Activated T-helper 2 cell treated with anti-CD3 and anti-CD28 coated beads, Interferon-gamma antibody, Interleukin-2, Interleukin-4, amounts not matched to agents 10 μg/mL and 5 μg/mL and 100 μg/mL, durations not matched to agents 14 hours and 24 hours and 36 hours (primary cell): ENCODE measurements around the gene RACGAP1. TPM values are rescaled to one million over a fixed set of nuclear protein-coding genes. Genes with fewer than 3 reads are reported as not detected.

Source experiments
- DNase-seq: peaks from one replicate; pipeline ENCODE4 v3.0.0; 2021; ENCODE audit warnings: low spot score
- H3K27ac Mint-ChIP-seq: one replicate; pipeline ENCODE4 v1.8.0; 2021; ENCODE audit warnings: mixed read lengths
- H3K27me3 Mint-ChIP-seq: one replicate; pipeline ENCODE4 v1.8.0; 2021; ENCODE audit warnings: low read depth, mixed read lengths
- H3K36me3 Mint-ChIP-seq: one replicate; pipeline ENCODE4 v1.8.0; 2021; ENCODE audit warnings: low read depth, mixed read lengths
- H3K4me1 Mint-ChIP-seq: one replicate; pipeline ENCODE4 v1.8.0; 2021; ENCODE audit warnings: low read depth, mixed read lengths
- H3K4me3 Mint-ChIP-seq: one replicate; pipeline ENCODE4 v1.8.0; 2021; ENCODE audit warnings: low read depth, mild to moderate bottlenecking, moderate library complexity, mixed read lengths
- H3K9me3 Mint-ChIP-seq: one replicate; pipeline ENCODE4 v1.8.0; 2021; ENCODE audit warnings: mixed read lengths
- intact Hi-C: fragments of 100-400 bp; cut with micrococcal nuclease; formaldehyde crosslinking; loops from one replicate; pipeline ENCODE4 v1.15.1; 2023
- total RNA-seq: library from RNA; stranded (reverse); gene quantifications from 2 replicates; pipeline ENCODE4 v1.2.3, GENCODE V29; 2022

The RACGAP1 gene
- total RNA-seq, 1 donor from 2014 or later: 77.8 TPM

DNA sequence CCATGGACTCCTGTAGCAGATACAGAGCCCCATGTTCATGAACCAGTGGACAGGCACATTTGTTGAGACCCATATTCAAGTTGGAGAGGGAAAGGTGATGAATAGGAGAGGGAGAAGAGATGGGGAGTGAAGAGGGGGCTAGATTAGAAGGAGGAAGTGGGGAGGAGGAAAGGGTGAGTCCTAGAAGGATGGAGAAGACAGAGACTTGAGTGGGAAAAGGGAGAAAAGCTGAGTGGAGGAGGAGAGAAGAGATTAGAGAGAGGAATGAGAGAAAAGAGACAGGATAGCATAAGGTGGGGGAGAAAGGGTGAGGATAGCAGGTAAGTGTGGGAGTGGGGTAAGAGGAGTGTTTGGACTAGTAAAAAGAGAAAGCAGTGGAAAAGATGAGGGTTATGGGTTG, 27.2 kb upstream of the RACGAP1 start:
- H3K27me3 Mint-ChIP-seq: peaks cover 52% of the 10 kb centered on the region
- no peak overlapping the region for H3K4me3 Mint-ChIP-seq
- no peaks in the 10 kb centered on the region for H3K9me3 Mint-ChIP-seq
- H3K36me3 Mint-ChIP-seq: no peaks in the 10 kb centered on the region
- H3K4me1 Mint-ChIP-seq: peaks cover 17% of the 10 kb centered on the region
- intact Hi-C loops: no loop called here
- no peak overlapping the region for H3K27ac Mint-ChIP-seq
- DNase-seq: no peak

DNA sequence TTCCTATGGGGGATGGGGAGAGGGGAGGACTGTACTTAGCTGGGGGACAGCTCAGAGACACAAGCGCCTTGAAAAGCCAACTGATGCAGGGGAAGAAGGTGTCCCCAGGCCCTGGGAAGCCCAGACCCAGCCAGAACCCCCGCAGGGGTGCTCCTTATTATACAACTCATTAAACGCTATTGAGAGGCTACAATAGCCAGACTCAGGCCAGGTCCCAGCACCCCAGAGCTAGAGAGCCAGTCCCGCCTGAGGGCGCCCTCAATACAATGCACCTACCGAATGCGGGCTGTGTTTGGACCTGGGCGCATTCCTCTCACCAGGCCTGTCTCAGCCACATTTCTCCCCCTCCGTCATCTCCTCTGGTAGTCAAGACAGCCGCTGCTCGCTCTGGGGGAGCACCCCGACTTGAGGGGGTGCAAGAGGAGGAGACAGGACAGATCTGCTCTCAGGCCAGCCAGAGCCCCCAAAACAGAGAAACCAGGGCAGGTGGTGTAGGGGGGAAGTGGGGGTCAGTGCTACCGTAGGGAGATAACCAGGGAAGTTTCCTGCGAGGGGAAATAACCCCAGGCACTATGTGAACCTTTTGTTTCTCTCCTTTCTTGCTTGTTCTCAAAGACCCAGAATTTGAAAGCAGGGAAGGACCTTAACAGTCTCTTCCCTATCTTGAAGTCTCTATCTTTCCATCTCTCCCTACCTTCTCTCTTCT, 26.0 kb upstream of the RACGAP1 start:
- intact Hi-C loops: no loop called here
- H3K9me3 Mint-ChIP-seq: no peaks in the 10 kb centered on the region

DNA sequence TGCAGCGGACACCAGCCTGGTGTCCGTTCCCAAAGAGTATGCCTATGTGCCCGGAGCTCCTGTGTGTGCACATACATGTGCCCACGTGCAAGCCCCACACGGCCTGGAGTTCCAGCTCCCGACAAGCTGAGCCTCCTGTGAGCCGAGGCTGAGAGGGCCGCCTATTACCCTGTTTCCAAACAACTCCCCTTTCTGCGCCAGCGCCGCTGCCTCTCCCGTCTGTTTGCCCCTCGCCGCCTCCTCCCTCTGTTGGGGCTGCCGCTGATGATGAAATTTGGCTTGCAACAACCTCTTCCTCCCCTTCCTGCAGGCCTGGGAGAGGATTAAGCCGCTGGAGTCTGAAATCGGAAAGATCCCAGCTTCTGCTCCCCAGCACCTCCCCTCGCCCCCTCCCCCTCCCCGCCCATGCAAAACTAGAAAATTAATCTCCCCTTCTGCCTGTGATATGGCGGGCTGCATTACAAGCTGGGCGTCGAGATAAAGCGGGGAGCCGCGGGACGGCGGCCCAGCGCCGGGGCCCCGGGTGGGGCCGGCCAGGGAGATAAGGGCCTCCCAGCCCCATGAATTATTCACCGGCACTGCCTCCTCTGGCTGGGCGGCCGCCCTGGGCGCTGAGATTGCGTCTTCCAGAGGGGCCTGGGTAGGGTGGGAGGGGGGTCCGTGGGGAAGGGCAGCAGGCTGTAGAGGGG, 25.3 kb upstream of the RACGAP1 start:
- Mint-ChIP-seq H3K4me3 (no peak overlapping the region), H3K4me1 (peaks cover 2% of the 10 kb centered on the region), H3K27ac (no peak overlapping the region), H3K9me3 (no peaks in the 10 kb centered on the region), H3K36me3 (no peaks in the 10 kb centered on the region), H3K27me3 (peaks cover 38% of the 10 kb centered on the region)
- intact Hi-C loops: no loop called here
- DNase-seq: no peak

More for the DNA sequence above, 26.0 kb upstream of the RACGAP1 start:
- Mint-ChIP-seq H3K27me3 (peaks cover 42% of the 10 kb centered on the region), H3K27ac (no peak overlapping the region), H3K36me3 (no peaks in the 10 kb centered on the region), H3K4me1 (peaks cover 9% of the 10 kb centered on the region), H3K4me3 (no peak overlapping the region)
- no peak for DNase-seq

DNA sequence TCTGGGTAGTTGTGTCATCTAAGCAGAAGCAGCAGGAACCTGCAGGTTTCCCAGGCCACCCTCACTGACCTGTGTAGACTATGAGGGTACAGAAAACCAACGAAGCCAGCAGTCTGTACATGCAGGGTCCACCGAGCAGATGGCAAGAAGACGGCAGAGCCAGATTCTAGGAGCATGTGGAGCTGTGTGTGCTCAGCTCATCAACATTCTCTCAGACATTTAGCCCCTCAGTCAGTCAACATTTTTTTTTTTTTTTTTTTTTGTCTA, 24.8 kb upstream of the RACGAP1 start:
- H3K9me3 Mint-ChIP-seq: no peaks in the 10 kb centered on the region
- H3K27ac Mint-ChIP-seq: no peak overlapping the region
- H3K4me3 Mint-ChIP-seq: no peak overlapping the region
- peaks cover 1% of the 10 kb centered on the region for H3K4me1 Mint-ChIP-seq
- peaks cover 38% of the 10 kb centered on the region for H3K27me3 Mint-ChIP-seq
- no peaks in the 10 kb centered on the region for H3K36me3 Mint-ChIP-seq
- DNase-seq: no peak
- intact Hi-C loops: no loop called here

DNA sequence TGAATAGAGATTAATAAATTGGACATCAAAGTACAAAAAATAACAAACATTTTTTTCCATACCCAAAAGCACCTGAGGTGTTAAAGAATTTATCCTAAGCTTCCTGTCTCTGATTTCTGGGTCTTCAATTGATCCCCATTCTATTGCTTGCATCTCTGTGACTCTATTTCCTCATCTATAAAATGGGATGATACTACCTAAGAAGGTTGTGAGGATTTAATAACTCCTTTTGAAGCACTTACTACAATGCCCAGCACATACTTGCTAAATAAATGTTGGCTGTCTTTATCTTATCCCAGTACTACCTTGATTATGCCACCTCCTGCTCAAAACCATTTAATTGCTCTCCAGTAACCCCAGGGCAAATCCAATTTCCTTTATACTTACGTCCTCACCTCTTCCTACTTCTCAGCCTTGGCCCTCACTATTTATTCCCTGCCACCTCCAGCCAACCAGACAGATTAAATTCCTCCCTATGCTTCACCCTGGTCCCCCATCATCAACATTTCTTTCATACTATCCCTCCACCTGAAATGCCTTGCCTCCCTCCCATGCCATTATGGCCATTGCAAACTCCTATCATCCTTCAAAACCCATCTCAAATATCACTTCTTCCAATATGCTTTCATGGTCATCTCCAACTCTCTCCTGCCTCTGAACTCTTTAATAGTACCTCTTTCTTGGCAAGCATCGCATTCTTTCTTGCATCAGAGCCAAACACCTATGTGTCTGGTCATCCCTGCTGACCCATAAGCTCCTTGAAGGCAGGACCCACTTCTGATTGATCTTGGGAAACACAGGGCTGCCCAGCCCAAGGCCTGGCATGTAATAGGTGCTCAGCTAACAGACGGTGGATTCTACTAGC, 24.2 kb upstream of the RACGAP1 start:
- intact Hi-C loops: no loop called here
- Mint-ChIP-seq H3K27me3 (peaks cover 38% of the 10 kb centered on the region), H3K4me1 (peaks cover 4% of the 10 kb centered on the region), H3K36me3 (no peaks in the 10 kb centered on the region), H3K4me3 (no peak overlapping the region), H3K27ac (no peak overlapping the region), H3K9me3 (no peaks in the 10 kb centered on the region)
- no peak for DNase-seq

DNA sequence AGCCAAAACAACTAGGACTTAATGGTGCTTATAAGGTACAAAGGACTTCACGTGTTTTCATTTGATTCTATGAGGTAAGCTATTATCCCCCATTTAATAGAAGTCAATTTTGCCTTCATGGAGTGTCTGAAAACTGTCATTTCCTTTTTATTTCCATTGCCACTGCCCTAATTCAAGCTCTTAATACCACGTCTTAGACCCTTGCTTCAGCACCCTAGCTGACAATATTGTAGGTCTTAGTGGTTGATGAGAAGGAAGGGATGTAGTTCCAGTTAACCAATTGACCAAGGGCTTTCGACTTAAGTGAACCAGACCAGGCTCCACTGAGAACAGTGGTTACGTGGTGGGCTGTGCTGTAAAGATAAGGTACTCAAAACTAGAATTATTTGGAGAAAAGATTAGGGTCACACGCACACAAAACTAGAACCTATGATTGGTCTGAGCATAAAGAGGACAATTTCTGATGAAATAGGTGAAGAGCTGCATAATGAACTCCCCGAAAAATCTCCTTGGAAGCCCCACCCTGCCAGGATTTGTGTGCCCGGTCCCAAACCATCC, 22.5 kb upstream of the RACGAP1 start:
- intact Hi-C loops: no loop called here
- Mint-ChIP-seq H3K9me3 (no peaks in the 10 kb centered on the region), H3K36me3 (no peaks in the 10 kb centered on the region), H3K4me1 (peaks cover 18% of the 10 kb centered on the region), H3K27ac (no peak overlapping the region), H3K27me3 (peaks cover 33% of the 10 kb centered on the region), H3K4me3 (no peak overlapping the region)
- no peak for DNase-seq

DNA sequence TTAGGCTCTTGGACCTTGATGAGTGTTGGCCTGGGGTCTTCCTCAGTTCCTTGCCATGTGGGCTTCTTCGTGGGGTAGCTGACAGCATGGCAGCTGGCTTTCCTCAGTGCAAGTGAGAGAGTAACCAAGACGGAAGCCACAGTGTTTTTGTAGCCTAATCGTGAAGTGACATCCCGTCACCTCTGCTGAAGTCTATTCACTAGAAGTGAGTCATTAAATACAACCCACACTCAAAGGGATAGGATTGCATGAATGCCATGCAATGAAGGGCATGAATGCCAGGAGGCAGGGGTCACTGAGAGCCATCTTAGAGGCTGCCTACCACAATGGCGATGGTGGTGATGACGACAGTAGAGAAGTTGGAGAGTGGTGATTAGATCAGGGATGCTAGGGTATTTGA, 18.6 kb upstream of the RACGAP1 start:
- Mint-ChIP-seq H3K9me3 (no peaks in the 10 kb centered on the region), H3K36me3 (no peaks in the 10 kb centered on the region), H3K27ac (peak overlapping the region; percentile 79), H3K4me1 (peaks cover 36% of the 10 kb centered on the region), H3K27me3 (peaks cover 2% of the 10 kb centered on the region), H3K4me3 (no peak overlapping the region)
- intact Hi-C loops: loop anchor here (1.0 kb wide), 1 partner anchor 19 kb away; the partner anchor contains the start of gene RACGAP1
- no peak for DNase-seq

DNA sequence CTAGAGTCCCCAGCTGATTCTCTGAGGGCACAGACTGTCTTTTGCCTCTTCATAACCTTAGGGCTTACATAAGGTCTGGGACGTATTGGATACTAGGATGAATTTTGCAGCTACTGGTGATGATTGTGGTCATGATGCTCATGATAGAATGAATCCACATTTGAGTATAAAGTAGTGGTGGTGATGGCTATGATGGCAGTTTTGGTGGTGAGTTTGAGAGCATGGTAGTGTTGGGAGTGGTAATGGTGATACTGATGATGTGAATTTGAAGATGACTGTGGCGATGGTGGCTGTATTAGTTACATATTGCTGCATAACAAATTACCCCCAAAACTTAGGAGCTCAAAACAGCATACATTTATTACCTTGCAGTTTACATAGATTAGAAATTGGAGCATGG, 18.0 kb upstream of the RACGAP1 start:
- intact Hi-C loops: loop anchor here (1.0 kb wide), 1 partner anchor 18 kb away; the partner anchor contains the start of gene RACGAP1
- Mint-ChIP-seq H3K4me3 (no peak overlapping the region), H3K4me1 (peaks cover 36% of the 10 kb centered on the region), H3K27me3 (no peaks in the 10 kb centered on the region), H3K27ac (peak overlapping the region; percentile 79), H3K9me3 (no peaks in the 10 kb centered on the region), H3K36me3 (no peaks in the 10 kb centered on the region)
- DNase-seq: no peak

DNA sequence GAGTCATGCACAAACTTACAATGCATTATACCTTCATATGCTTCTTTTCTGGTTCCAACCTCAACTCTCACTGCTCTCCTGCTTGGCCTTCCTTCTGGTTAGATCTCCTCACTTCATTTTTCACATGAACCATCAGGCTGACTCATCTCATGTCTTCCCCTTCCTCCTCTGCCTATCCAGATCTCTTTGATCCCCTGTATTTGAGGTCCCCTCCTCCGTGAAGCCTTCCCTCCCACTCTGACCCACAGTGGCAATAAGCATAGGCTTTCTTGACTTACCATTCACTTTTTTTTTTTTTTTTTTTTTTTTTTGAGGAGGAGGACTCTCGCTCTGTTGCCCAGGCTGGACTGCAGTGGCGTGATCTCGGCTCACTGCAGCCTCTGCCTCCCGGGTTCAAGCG, 17.4 kb upstream of the RACGAP1 start:
- H3K27me3 Mint-ChIP-seq: no peaks in the 10 kb centered on the region

DNA sequence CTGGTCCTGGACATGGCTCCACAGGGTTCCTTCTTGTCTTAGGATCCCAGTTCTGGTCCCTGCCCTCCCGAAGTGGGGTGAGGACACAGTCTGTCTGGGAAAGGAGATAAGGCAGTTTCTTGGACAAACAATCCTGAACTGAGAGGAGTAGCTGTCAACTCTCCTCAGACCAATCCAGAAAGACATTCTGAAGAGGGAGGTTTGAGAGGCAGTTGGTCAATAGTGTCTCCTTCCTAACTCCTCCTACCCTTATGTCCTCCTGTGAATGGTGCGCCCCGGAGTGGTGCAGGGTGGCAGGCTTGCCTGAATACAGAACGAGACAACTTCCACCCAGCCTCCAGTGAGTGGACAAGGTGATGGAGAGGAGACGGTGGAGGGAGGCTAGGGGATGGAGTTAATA, 16.7 kb upstream of the RACGAP1 start:
- Mint-ChIP-seq H3K27me3 (no peaks in the 10 kb centered on the region), H3K4me1 (peaks cover 36% of the 10 kb centered on the region), H3K36me3 (no peaks in the 10 kb centered on the region), H3K9me3 (no peaks in the 10 kb centered on the region), H3K27ac (peak overlapping the region; percentile 53), H3K4me3 (no peak overlapping the region)
- DNase-seq: no peak
- intact Hi-C loops: no loop called here

More for the DNA sequence above, 17.4 kb upstream of the RACGAP1 start:
- Mint-ChIP-seq H3K27ac (peak overlapping the region; percentile 26), H3K4me3 (no peak overlapping the region), H3K36me3 (no peaks in the 10 kb centered on the region), H3K9me3 (no peaks in the 10 kb centered on the region), H3K4me1 (peaks cover 36% of the 10 kb centered on the region)
- DNase-seq: no peak
- intact Hi-C loops: loop anchor here (1.0 kb wide), 1 partner anchor 17 kb away; the partner anchor contains the start of gene RACGAP1

DNA sequence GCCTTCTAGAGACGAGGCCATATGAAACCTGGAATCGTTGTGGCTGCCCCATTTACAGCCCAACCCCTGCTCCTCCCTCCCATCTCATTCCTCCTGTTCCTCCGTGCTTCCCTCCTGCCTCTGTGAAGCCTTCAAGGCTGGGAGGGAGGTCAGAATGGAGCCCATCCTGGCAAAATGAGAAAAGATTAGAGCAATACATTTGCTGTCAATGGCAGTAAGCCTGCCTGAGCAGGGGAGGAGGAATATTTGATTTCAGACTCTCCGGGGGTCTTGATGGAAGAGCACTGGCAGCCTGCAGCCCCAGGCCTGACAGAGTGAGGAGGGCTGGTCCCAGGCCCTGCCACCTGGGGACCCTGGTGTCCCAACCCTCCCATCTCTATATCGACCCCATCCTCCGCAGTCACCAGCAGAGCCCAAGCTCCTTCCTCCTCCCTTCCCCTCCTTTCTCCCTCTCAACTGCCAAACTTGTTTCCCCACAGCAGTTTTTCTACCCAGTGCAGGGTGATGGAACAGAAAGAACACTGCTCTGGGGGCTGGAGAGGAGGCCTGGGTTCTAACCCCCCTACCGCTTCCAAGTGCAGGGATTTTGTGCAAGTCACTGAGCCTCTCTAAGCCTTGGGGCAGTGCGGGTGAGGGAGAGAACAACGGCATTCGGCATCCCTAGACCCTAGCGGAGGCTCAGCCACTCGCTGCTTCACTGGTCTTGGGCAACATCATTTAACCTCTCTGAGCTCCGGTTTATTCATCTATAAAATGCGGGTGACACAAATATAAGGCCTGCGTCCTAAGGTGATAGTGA, 16.0 kb upstream of the RACGAP1 start:
- Mint-ChIP-seq H3K27me3 (peaks cover 5% of the 10 kb centered on the region), H3K36me3 (no peaks in the 10 kb centered on the region), H3K9me3 (no peaks in the 10 kb centered on the region), H3K4me3 (no peak overlapping the region), H3K4me1 (peaks cover 34% of the 10 kb centered on the region), H3K27ac (no peak overlapping the region)
- intact Hi-C loops: no loop called here
- no peak for DNase-seq

DNA sequence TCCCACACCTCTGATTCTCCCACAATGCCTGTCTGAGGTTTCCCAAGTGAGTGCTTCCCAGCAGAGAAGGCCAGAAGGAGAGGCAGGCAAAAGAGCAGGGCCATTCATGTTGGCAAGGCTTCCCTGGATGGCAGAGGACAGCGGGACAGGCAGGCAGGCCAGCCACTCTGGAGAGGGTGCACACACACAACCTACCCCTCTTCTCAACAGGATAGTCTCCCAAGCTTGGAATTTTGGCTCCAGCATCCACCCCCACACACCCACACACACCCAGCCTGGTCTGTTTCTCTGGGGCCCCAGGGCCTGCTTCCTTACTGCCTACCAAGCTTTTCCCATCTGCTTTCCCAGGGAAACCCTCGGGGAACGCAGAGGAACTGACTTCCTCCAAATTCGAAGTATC, 15.4 kb upstream of the RACGAP1 start:
- H3K27me3 Mint-ChIP-seq: peaks cover 10% of the 10 kb centered on the region
- H3K27ac Mint-ChIP-seq: no peak overlapping the region
- H3K36me3 Mint-ChIP-seq: no peaks in the 10 kb centered on the region
- peaks cover 34% of the 10 kb centered on the region for H3K4me1 Mint-ChIP-seq
- DNase-seq: no peak
- no peaks in the 10 kb centered on the region for H3K9me3 Mint-ChIP-seq
- intact Hi-C loops: no loop called here
- no peak overlapping the region for H3K4me3 Mint-ChIP-seq
